NCI-H1105 (cell line): ENCODE results near the gene BNC2.
A peak's percentile ranks its signal among the peaks of the same experiment; 100 is the strongest.

Experiments used
- DNase-seq: peaks from one replicate; lab custom pipeline; 2025; lab: John Stamatoyannopoulos, UW

BNC2 gene

GRCh38 chr9:16597136-16597535 is 273.3 kb downstream of the BNC2 start:
- DNase-seq = no peak

- no peak for DNase-seq
These were observed 275.2 kb downstream of the BNC2 start for GRCh38 chr9:16595227-16595626.

- DNase-seq = no peak
These were observed 275.7 kb downstream of the BNC2 start for GRCh38 chr9:16594787-16595186.

- no peak for DNase-seq
These were observed 276.7 kb downstream of the BNC2 start for GRCh38 chr9:16593746-16594145.

GRCh38 chr9:16591092-16591491 is 279.4 kb downstream of the BNC2 start:
- DNase-seq = no peak

- DNase-seq = no peak
These were observed 284.9 kb downstream of the BNC2 start for GRCh38 chr9:16585591-16585990.

- no peak for DNase-seq
These were observed 290.5 kb downstream of the BNC2 start for GRCh38 chr9:16579872-16580432.

GRCh38 chr9:16575986-16576245 is 294.6 kb downstream of the BNC2 start:
- no peak for DNase-seq

GRCh38 chr9:16575142-16575985 is 295.1 kb downstream of the BNC2 start:
- DNase-seq = no peak

- DNase-seq = no peak
These were observed 298.3 kb downstream of the BNC2 start for GRCh38 chr9:16572005-16572734.

- DNase-seq = peak; percentile 82
These were observed 299.2 kb downstream of the BNC2 start for GRCh38 chr9:16571127-16571802.

GRCh38 chr9:16563446-16563845 is 307.0 kb downstream of the BNC2 start:
- no peak for DNase-seq

GRCh38 chr9:16561121-16561520 is 309.3 kb downstream of the BNC2 start:
- no peak for DNase-seq

- peak; percentile 47 for DNase-seq
These were observed 310.9 kb downstream of the BNC2 start for GRCh38 chr9:16559418-16560188.

- DNase-seq = no peak
These were observed 314.7 kb downstream of the BNC2 start for GRCh38 chr9:16555802-16556201.

- no peak for DNase-seq
These were observed 316.5 kb downstream of the BNC2 start for GRCh38 chr9:16553869-16554540.

GRCh38 chr9:16552252-16552651 is 318.2 kb downstream of the BNC2 start:
- no peak for DNase-seq

GRCh38 chr9:16551692-16552091 is 318.8 kb downstream of the BNC2 start:
- DNase-seq = no peak

- DNase-seq = no peak
These were observed 324.8 kb downstream of the BNC2 start for GRCh38 chr9:16545639-16546038.

- DNase-seq = no peak
These were observed 325.6 kb downstream of the BNC2 start for GRCh38 chr9:16544842-16545241.

- DNase-seq = no peak
These were observed 326.8 kb downstream of the BNC2 start for GRCh38 chr9:16543686-16544085.
